Left kidney (tissue), 2 donors: ENCODE measurements around the gene SLC25A31. TPM values are rescaled to one million over a fixed set of nuclear protein-coding genes. Genes with fewer than 3 reads are reported as not detected.

Experiments used
- DNase-seq: peaks from one replicate; pipeline ENCODE4 v3.0.0-alpha.2; 2013
- polyA plus RNA-seq: library from polyadenylated mRNA; unstranded; fragments of 120-200 nt; gene quantifications from one replicate; pipeline ENCODE4 v1.2.1, GENCODE V29; 2013; ENCODE audit not compliant: insufficient read length

Gene SLC25A31
- polyA plus RNA-seq, 1 donor: 0.07 TPM

DNA sequence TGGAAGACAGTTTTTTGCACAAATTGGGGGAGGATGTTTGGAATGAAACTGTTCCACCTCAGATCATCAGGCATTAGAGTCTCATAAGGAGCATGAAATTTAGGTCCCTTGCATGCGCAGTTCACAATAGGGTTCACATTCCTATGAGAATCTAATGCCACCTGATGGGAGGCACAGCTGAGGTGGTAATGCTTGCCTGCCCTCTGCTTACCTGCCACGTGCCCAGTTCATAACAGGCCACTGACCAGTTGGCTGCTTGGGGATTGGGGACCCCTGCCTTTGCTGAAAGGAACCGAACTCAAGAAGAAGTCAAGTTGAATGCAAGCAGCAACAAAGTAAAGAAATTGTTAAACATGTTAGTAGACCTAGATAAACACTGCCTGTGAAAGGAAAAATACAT, 47.3 kb downstream of the SLC25A31 start:
- DNase-seq: no peak

DNA sequence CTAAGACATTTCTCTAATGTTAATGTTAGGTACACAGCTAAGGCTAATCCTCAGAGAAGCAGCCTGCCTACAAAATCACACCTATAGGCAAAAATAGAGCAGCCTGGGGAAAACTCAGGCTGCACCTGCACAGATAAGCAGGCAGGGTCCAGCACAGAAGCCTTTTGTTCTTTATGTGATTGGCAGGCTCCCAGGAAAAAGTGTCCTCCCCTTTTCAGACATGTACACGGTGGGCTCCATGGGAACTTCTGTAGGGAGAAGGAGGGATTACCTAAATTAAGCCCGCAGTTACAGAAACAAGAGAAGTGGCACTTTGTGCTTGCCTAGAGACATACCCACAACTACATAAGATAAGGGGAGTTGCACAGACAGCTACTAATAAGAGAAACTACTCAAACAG, 47.9 kb downstream of the SLC25A31 start:
- DNase-seq: no peak

DNA sequence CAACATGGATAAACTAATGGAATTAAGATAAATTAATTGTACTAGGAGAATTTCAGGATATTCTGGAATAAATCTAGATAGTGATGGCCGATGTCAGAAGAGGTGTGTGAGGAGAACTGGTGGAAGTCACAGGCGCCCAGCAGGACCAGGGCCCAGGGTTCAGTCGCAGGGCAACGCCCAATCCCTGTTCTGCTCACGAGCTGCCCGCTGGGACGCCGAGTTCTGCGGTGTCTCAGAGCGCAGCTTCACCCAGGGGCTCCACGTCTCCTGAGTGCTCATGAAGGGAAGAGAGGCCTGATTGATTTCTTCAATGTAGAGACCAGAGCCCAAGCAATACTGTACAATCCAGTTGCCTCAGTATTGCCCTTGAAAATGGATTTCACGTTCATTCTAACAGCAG, 50.4 kb downstream of the SLC25A31 start:
- no peak for DNase-seq

DNA sequence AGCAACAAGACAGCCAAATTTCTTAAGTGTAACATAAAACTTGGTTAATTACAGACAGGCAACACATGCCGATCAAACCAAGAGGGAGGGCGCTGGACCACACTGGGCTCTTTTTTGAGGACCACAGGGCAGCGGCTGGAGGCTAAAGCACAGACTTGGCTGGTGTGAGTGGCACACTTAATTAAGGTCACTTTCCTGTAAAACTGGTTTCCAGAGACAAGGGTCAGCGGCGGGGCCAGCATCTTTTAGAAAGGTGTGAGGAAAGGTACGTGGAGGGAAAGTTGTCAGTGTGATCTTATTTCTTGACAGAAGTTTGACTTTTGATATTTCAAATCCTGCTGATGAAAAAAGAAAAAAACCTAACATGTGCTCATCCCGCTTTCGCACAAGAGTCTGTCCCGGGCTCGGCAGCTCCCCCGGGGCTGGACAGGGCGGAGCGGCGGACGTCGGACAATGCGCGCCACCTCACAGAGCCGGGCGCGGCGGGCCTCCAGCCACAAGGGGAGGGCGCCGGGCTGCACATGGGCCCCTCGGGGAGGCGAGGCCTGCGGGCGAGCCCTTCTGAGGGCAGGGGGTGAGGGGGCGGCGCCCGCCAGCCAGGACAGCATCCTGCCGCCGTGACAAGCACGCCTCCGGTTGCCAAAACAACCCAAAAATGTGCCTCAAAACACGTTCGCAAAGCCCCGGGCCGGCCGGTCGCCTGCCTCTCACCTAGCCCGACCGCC, 51.3 kb downstream of the SLC25A31 start:
- peak; percentile 37 for DNase-seq

DNA sequence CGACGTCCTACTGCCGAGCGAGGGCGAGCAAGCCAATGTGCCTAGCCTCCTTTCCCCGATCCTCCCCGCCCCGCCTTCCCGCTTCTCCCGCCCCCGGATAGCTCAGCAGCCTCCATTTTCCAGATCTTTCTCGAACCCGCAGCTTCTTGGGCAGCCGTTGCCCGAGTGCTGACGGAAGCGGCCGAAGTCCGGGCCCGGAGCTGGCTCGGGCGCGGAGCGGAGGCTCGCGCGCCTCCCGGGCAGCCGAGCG, 51.8 kb downstream of the SLC25A31 start:
- DNase-seq: peak; percentile 84

DNA sequence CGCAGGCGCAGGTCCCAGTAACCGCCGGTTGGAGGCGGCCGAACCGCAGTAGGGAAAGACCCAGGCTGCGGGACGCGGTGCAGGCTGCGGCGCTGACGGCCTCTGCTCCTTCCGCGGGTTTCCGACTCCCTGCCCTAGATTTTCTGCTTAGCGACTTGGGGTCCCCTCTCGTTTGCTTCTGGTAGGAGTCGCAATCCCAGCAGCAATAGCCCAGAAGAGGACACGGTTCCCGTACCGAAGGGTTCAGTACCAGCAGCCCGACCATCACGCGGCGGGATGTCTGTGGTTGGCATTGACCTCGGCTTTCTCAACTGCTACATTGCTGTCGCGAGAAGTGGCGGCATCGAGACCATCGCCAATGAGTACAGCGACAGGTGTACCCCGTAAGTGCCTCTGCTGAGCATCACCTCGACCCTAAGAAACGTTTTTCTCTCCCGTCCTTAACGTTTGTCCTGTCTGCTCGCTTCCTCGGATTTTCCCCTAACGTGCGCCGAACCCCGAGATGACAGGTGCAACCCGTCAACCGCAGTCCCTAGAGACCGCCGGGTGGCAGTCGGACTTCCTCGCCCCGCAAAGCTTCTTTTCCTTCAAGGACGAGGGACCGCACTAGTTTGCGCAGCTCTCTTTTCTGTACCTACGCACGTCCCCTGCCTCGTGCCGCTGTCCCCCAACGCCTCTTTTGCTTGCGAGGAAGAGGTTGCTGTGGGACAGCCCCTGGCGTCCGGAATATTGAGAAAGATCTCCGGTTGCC, 52.2 kb downstream of the SLC25A31 start, which contains the start of gene HSPA4L:
HSPA4L (plus strand) TSS at position 48 of the 751 bp plus-strand sequence; CDS start at position 277, 229 bp downstream.
- DNase-seq: peak; percentile 36

DNA sequence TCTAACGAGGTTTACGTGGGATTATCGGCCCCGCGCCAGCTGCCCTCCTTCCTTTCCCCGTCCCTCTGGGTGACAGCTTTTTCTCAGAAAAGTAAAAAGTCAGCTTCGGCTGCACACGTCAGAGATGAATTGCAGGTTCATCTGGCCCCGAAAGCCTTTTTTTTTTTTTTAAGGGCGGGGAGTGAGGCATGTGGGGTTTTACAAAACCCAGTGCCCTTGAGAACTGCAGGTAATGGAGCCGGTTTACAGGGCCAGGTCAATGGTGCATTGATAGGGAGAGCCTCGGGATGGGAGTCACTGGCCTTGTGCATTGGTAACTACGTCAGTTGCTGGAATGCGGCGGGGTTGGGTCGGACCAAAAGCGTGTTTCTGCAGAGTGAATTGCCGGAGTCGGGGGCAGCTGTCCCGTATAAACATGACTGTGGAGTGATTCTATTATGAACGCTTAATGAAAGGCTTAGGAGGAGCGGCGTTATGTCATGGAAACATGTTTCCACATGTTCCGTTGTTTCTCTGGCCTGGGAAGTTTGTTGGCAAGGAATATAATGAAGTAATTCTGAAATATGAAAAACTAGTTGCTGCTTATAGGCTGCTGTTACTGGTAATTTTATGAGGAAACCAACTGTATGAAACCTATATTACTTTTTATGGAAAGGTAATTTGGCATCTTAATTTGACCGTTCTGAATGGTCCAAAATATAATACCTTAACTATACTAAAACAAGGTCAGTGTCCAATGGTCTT, 53.0 kb downstream of the SLC25A31 start:
- DNase-seq: peak; percentile 41

DNA sequence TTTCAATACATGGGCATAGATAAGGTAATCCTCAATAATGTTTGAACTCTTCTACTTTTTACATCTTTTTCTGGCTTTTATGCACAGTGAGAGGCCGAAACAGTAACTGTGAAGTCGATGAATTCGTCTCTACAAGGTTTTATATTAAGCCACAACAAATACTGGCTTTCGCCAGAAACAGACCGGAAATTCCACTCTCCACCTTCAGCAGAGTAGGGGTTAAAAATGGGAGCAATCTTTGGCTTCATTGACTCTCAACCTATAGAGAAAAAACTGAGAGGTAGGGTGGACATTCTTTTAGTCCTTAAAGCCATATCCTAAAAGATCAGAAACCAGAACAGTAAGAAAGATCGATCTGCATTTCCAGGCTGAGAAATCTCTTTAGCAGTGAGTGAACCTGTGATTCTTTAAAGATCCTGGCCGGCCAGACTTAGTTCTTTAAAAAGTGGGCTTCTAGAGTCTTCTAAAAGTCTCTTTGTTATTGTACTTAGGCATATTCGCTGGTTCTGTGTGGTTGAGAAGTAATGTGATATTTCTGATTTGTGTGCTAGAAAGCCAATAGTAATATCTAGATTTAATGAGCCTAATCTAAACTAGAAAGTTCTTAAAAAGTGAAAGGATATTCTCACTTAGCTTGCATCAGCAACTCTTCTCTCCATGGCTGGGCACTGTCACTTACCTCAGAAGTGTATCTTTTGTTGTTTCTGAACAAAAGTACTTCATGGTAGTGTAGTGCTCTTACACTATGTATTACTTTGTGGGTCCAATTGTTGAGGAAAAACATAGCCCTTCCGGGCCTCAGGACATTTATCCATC, 54.0 kb downstream of the SLC25A31 start:
- peak; percentile 4 for DNase-seq

DNA sequence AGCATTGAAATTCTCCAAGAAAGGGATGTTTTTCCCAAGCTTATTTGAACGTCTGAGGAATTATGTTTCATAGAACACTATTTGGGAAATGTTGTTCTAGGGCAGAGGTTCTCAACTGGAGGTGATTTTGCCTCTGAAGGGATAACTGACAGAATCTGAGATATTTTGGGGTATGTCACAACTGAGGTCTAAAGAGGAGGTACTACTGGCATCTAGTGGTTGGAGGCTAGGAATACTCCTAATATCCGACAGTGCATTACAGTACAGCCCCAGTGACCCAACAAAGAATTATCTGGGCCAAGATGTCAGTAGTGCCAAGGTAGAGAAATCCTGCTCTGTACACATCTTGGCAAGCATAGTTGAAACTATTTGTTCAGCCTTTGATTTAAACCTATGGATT, 58.3 kb downstream of the SLC25A31 start:
- DNase-seq: no peak

DNA sequence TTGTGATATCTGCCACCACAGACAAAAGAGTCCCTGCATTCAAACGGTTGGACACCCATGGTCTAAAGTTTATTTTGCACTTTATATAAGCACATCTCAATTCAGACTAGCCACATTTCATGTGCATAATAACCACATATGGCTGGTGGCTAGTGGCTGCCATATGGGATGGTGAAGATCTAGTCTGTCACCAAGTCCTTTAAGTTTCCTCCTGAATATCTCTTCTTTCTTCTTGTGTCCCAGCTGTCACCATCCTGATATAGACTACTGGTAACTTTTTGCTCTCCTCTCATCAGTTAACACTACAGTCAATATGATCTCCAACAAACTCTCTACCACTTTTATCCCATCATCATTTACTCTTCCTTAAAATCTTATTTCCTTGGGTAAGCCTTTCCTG, 61.2 kb downstream of the SLC25A31 start:
- no peak for DNase-seq

DNA sequence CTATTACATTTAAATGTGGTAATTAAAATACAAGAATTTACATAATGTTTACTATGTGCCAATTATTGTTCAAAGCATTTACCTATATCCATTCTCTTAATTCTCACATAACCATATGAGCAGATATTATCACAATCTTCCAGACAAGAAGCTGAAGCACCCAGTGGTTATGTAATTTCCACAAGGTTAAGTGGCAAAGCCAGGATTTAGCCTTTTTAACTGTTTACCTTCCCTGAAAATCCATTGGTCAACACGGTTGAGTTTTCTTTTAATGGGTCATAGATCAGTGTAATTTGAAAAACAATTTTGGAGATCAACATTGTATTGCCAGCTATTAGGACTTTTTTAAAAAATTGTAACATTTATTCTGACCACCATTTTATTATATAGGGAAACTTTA, 63.3 kb downstream of the SLC25A31 start:
- DNase-seq: no peak

DNA sequence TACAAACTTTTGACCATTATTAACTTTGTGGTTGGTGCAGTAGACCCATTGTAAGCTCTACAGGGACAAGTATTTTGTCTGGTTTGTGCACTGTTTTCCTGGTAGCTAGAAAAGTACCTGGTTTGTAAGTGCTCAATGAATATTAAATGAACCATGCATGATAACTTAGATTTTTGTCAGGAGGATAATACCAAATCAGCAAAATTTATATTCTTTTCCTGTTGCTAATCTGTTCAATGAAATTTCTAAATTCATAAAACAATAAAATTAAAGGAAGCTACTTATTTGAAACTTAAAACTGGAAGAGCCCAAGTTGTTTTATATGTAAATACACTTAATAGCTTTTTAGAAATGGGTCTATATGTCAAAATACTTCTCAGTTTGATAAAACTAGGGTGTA, 69.5 kb downstream of the SLC25A31 start:
- no peak for DNase-seq

DNA sequence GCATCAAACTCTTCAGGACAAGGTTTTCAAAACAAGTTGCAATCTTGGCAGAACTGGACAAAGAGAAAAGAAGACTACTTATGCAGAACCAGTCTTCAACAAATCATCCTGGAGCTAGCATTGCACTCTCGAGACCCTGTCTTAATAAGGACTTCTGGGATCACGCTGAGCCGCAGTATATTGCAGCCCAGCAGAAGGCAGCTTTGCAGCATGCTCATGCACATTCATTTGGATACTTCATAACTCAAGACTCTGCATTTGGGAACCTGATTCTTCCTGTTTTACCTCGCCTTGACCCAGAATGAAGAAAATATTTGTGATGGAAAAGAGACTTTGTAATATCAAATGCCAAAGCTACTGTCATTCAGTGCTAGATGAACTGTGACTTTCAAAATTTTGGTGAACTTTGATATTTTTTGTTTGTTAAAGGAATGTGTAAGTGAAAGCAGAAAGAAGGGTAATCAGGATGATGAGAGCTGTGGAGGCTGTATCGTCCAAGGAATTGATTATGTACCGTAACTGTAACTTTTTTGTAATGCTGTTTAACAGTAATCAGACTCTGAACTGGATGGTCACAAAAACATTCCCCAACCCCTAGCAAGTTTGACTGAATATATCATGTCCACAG, 79.1 kb downstream of the SLC25A31 start:
- DNase-seq: no peak

DNA sequence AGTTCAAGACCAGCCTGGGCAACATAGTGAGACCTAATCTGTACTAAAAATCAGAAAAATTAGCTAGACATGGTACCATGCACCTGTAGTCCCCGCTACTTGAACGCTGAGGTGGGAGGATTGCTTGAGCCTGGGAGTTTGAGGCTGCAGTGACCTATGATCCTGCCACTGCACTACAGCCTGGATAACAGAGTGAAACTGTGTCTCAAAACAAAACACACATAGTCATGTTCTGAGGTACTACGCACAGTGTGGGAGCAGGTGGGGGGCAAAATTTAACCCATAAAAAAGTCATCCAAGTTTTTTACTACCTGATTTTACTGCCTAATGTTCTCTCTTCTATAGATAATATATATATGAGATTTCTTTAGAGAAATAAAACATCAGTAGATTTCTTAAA, 80.4 kb downstream of the SLC25A31 start:
- no peak for DNase-seq

DNA sequence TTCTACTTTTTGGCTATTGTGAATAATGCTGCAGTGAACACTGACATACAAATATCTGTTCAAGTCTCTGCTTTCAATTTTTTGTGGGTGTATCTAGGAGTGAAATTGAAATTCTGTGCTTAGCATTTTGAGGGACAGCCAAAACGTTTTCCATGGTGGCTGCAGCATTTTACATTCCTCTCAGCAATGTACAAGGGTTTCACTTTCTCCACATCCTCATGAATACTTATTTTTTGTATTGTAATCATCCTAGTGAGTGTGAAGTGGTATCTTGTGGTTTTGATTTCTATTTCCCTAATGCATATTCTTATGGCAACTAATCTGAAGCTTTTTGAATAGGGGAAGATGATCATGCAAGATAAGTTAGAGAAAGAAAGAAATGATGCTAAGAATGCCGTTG, 92.2 kb downstream of the SLC25A31 start:
- no peak for DNase-seq

Other genes starting within 250 kb of the SLC25A31 start
- gene INTU, start 97.4 kb upstream of the SLC25A31 start, polyA plus RNA-seq: 31.6 TPM
- gene HSPA4L, start 51.9 kb downstream of the SLC25A31 start, polyA plus RNA-seq: 11.4 TPM
- 36.7 TPM for gene PLK4, start 150.5 kb downstream of the SLC25A31 start, polyA plus RNA-seq
- gene MFSD8, start 234.8 kb downstream of the SLC25A31 start, polyA plus RNA-seq: 36.0 TPM
- gene ABHD18, start 235.0 kb downstream of the SLC25A31 start, polyA plus RNA-seq: 21.0 TPM